Measurements from ENCODE around the gene TAF11L9.
"Not testable (repeated sequence)": the region's sequence is repeated elsewhere in the genome, so short reads cannot be mapped to it uniquely, and the experiment has no call there.

TAF11L9 gene
- 0 reads per million in 4 experiments for total RNA-seq

DNA sequence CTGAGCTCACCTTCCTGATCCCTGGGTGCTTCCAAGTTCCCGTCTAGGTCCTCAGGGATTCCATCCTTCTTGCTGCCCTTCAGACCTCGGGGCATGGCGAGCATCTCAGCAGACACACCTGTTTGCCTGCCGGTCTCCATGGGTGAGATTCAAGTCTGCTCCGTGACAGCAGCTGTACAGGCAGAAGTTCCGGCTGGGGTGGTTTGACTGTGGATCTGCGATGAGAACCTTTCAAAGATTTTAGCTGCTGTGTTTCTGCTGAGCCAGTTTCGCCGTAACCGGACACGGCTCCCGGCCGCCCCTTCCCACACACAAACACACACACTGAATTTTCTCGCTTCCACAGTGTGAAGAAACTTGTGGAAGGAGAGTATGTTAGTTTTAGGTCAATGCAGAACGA, at the start of gene TAF11L9:
TAF11L9 (minus strand) TSS at position 140 of the 400 bp plus-strand sequence.
- DNase-seq, result not testable (repeated sequence)

DNA sequence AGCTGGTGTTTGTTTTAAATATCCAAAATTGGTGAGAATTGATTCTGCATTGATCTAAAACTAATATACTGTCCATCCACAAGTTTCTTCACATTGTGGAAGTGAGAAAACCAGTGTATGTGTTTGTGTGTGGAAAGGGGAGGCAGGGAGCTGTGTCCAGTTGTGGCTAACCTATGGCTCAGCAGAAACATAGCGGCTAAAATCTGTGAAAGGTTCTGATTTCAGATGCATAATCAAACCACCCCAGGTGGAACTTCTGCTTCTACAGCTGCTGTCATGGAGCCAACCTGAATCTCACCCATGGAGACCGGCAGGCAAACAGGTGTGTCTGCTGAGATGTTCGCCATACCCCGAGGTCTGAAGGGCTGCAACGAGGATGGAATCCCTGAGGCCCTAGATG, 40.0 kb upstream of the TAF11L9 start, which contains the start of gene TAF11L14:
TAF11L14 (plus strand) TSS at position 301 of the 400 bp plus-strand sequence.
- no peak for DNase-seq

DNA sequence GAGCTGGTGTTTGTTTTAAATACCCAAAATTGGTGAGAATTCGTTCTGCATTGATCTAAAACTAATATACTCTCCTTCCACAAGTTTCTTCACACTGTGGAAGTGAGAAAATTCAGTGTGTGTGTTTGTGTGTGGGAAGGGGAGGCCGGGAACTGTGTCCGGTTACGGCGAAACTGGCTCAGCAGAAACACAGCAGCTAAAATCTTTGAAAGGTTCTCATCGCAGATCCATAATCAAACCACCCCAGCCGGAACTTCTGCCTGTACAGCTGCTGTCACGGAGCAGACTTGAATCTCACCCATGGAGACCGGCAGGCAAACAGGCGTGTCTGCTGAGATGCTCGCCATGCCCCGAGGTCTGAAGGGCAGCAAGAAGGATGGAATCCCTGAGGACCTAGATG, 37.6 kb upstream of the TAF11L9 start, which contains the start of gene TAF11L13:
TAF11L13 (plus strand) TSS at position 301 of the 400 bp plus-strand sequence.
- DNase-seq, result not testable (repeated sequence)

DNA sequence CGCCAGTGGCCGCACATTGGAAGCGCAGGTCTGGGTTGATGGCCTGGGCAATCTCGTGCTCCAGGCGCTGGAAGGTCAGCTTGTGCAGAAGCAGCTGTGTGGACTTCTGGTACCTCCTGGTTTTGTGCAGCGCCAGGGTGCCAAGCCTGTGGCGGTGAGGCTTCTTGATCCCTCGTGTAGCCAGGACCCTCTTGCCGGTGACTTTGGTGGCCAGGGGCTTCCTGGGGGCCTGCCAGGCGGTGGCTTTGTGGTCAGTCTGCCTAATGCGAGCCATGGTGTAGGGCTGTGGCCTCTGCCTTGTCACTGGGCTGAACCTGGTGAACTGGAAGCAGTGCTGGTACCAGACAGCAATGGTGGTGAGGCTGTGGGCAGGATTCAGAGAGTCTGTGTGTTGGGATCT, 31.5 kb upstream of the TAF11L9 start:
- DNase-seq, result no peak

DNA sequence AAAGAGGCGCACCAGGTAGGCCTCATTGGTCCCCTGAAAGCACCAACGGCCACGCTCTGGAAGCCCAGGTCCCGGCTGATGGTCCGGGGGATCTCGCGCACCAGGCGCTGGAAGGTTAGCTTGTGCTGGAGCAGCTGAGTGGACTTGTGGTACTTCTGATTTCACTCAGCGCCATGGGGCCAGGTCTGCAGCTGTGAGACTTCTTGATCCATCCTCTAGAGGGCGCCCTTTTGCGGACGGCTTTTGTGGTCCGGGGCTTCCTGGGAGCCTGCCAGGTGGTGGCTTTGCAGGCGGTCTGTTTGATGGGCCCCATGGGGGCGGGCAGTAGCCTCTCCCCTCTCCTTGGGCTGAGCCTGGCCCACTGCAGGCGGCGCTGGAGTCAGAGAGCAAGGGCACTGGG, 26.4 kb upstream of the TAF11L9 start:
- DNase-seq, result no peak

DNA sequence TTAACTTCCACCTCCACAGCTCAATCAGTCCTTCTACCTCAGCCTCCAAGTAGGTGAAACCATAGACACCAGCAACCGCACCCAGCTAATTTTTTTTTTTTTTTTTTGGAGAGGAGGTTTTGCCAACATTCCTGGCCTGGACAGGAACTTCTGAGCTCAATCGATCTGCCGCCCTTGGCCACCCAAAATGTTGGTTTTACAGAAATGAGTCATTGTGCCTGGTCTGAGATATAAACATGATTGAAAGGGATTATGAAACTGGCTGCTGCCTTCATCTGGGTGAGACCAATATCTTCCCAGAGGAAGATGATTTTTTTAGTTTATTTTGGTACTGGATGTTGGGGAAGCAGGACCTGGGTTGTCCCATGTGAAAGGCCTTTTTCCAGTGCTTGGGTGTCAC, 25.2 kb upstream of the TAF11L9 start:
- DNase-seq, result no peak

DNA sequence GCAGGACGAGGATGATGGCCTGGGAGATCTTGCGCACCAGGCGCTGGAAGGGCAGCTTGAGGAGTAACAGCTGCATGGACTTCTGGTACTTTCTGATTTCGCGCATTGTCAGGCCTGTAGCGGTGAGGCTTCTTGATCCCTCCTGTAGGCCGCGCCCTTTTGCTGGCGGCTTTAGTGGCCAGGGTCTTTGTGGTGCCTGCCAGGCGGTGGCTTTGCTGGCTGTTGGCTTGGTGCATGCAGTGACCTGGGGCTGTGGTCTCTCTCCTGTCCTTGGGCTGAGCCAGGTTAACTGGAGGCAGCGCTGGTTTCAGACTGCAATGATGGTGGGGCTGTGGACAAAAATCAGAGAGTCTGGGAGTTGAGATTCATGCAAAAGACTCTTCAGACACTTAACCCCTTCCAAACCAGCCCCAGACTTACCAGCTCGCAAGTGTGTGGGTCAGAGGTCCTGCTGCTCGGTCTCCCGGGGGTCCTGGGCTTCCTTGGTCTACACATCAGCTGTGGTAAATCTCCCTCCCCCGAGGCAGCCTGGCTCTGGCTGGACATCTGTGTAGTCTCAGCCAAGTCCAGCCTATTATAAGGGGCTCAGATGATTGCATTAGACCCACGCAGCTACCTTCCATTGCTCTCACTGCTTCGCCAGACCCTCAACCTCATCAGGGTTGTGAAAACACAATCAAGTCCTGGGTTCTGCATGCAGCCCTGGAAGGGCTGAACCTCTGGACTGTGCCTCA, 20.8 kb upstream of the TAF11L9 start:
- no peak for DNase-seq

DNA sequence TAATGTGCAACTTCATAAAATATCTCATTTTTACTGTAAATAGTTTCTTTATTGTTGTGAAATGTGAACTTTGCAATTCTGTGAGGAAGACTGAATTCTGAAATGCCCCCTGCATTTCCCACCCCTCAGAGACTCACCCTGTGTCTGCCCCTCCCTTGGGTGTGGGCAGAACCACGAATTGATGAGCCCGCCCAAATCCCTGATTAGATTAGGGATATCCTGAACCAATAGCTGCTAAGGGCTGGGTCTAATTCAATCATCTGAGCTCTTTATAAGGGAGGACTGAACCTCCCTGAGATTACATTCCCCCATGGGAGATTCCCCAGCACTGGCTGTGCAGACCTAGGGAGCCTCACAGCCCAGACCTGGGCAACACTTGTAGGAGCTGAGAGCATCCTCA, 15.9 kb upstream of the TAF11L9 start, which contains the start of gene TAF11L12:
TAF11L12 (plus strand) TSS at position 301 of the 400 bp plus-strand sequence.
- not testable (repeated sequence) for DNase-seq

DNA sequence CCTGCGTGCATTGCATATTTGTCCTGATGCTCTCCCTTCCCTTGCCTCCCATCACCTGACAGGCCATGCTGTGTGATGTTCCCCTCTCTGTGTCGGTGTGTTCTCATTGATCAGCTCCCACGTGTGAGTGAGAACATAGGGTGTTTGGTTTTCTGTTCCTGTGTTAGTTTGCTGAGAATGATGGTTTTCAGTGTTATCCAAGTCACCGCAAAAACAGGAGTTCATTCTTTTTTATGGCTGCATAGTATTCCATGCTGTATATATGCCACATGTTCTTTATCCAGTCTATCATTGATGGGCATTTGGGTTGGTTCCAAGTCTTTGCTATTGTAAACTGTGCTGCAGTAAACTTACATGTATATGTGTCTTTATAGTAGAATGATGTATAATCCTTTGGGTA, 13.3 kb upstream of the TAF11L9 start:
- DNase-seq, result not testable (repeated sequence)

DNA sequence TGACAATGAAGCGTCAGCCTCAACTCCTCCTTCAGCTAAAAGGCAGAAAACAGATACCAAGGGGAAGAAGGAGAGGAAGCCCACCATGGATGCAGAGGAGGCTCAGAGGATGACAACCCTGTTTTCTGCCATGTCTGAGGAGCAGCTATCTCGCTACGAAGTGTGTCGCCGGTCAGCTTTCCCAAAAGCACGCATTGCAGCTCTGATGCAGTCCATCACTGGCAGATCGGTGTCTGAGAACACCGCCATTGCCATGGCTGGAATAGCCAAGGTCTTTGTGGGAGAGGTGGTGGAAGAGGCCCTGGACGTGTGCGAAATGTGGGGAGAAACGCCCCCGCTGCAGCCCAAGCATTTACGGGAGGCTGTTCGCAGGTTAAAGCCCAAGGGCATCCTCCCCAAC, 10.8 kb upstream of the TAF11L9 start:
- no peak for DNase-seq

DNA sequence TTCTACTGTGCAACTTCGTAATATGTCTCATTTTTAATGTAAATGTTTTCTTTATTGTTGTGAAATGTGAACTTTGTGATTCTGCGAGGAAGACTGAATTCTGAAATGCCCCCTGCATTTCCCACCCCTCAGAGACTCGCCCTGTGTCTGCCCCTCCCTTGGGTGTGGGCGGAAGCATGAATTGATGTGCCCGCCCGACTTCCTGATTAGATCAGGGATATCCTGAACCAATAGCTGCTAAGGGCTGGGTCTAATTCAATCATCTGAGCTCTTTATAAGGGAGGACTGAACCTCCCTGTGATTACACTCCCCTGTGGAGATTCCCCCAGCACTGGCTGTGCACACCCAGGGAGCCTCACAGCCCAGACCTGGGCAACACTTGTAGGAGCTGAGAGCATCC, 9.7 kb upstream of the TAF11L9 start, which contains the start of gene TAF11L11:
TAF11L11 (plus strand) TSS at position 304 of the 400 bp plus-strand sequence.
- not testable (repeated sequence) for DNase-seq

DNA sequence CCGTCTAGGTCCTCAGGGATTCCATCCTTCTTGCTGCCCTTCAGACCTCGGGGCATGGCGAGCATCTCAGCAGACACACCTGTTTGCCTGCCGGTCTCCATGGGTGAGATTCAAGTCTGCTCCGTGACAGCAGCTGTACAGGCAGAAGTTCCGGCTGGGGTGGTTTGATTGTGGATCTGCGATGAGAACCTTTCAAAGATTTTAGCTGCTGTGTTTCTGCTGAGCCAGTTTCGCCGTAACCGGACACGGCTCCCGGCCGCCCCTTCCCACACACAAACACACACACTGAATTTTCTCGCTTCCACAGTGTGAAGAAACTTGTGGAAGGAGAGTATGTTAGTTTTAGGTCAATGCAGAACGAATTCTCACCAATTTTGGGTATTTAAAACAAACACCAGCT, 3.5 kb upstream of the TAF11L9 start, which contains the start of gene TAF11L10:
TAF11L10 (minus strand) TSS at position 101 of the 400 bp plus-strand sequence.
- DNase-seq, result not testable (repeated sequence)

DNA sequence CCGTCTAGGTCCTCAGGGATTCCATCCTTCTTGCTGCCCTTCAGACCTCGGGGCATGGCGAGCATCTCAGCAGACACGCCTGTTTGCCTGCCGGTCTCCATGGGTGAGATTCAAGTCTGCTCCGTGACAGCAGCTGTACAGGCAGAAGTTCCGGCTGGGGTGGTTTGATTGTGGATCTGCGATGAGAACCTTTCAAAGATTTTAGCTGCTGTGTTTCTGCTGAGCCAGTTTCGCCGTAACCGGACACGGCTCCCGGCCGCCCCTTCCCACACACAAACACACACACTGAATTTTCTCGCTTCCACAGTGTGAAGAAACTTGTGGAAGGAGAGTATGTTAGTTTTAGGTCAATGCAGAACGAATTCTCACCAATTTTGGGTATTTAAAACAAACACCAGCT, 3.3 kb downstream of the TAF11L9 start, which contains the start of gene TAF11L8:
TAF11L8 (minus strand) TSS at position 101 of the 400 bp plus-strand sequence.
- DNase-seq, result not testable (repeated sequence)

DNA sequence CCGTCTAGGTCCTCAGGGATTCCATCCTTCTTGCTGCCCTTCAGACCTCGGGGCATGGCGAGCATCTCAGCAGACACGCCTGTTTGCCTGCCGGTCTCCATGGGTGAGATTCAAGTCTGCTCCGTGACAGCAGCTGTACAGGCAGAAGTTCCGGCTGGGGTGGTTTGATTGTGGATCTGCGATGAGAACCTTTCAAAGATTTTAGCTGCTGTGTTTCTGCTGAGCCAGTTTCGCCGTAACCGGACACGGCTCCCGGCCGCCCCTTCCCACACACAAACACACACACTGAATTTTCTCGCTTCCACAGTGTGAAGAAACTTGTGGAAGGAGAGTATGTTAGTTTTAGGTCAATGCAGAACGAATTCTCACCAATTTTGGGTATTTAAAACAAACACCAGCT, 8.5 kb downstream of the TAF11L9 start, which contains the start of gene TAF11L7:
TAF11L7 (minus strand) TSS at position 101 of the 400 bp plus-strand sequence.
- not testable (repeated sequence) for DNase-seq

All from effector CD8-positive, alpha-beta T cell (primary cell).